Measurements from ENCODE around the gene PTPA.

Gene PTPA

DNA sequence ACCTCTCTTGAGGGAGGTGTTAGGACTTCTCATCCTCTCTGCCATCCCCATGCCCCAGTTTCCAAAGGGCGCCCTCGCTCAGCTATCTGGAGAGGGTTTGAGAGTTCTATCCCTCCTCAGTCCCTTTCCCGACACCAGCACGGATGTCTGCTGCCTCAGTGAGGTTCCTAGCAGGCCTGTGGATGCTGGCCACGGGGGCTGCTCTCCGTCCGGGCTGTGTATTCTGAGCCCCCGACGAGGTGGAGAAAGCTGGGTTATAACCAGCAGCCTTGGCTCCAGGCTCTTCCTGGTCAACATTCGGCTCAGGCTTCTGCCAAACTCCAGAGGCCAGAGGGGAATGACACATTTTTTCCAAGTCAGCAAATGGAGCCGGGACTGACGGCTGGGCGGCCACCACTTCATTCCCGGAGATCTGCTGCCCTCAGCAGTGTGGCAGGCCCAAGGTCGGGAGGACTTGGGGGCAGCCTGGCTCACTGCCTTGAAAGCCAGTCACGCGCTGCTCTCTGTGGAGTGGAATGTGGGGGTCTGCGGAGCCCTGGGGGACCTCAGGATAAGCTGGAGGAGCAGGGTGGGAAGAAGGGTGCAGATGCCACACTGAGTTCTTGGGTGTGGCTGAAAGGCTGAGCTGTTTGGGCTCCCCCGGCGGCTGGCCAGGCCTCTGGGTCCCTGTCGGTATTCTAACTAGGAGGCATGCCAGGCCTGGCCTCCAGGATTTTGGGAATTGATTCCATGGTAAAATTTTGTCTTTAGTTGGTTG, 27.4 kb downstream of the PTPA start:
- no peaks in the 10 kb centered on the region for H3K9me3 ChIP-seq (ENCODE audit: insufficient read depth, low read depth, low read length)
- WGBS = 78% methylated on average over 21 of the region's 21 CpGs
- H3K27ac ChIP-seq (ENCODE audit: low read depth, low read length) = peak overlapping the region; percentile 54
- no peaks in the 10 kb centered on the region for H3K27me3 ChIP-seq (ENCODE audit: insufficient read depth, low read length)
- H3K36me3 ChIP-seq (ENCODE audit: insufficient read depth, low read length) = peaks cover 51% of the 10 kb centered on the region
- H3K4me1 ChIP-seq (ENCODE audit: insufficient read depth, low read length) = peaks cover 36% of the 10 kb centered on the region
- no peak overlapping the region for H3K9ac ChIP-seq (ENCODE audit: low read depth, low read length)
- H3K4me3 ChIP-seq (ENCODE audit: low read length) = no peak overlapping the region

DNA sequence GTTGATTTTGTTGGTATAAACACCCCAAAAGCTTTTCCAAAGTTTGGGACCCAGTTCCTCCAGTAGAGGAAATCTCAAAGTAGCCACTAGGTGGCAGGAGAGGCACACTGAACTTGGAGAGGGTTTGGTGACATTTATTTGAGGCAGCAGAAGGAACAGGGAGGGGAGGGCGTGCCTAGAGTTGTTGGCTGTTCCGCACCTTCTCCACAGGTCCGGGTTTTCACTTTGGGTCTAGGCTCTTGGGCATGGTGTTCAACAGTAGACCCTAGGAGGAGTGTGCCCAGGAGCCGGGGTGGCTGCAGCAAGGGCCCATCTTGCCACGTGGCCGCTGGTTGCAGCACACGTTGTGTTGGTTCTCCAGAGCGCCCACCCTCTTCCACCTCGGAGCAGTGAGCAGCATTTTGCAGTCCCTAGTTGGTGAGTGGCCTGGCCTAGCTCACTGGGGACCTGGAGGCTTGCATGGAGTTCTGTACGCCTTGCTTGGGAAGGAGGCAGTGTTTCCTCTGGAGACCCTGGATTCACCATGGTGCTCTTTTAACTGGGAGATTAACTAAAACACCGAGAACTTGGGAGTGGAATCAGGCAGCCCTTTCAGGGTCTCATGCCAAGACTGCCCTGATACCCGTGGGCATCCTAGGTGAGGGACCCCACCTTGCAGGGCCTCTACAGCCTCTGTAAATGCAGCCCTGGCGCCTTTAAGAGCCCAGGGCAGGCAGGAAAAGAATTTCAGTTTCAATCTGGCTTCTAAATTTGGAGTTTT, 28.2 kb downstream of the PTPA start:
- 14% methylated on average over 13 of the region's 13 CpGs for WGBS
- H3K9me3 ChIP-seq (ENCODE audit: insufficient read depth, low read depth, low read length) = no peaks in the 10 kb centered on the region
- peak overlapping the region; percentile 91 for H3K9ac ChIP-seq (ENCODE audit: low read depth, low read length)
- peaks cover 52% of the 10 kb centered on the region for H3K36me3 ChIP-seq (ENCODE audit: insufficient read depth, low read length)
- peaks cover 41% of the 10 kb centered on the region for H3K4me1 ChIP-seq (ENCODE audit: insufficient read depth, low read length)
- peak overlapping the region; percentile 33 for H3K4me3 ChIP-seq (ENCODE audit: low read length)
- H3K27me3 ChIP-seq (ENCODE audit: insufficient read depth, low read length) = no peaks in the 10 kb centered on the region
- H3K27ac ChIP-seq (ENCODE audit: low read depth, low read length) = peak overlapping the region; percentile 100

DNA sequence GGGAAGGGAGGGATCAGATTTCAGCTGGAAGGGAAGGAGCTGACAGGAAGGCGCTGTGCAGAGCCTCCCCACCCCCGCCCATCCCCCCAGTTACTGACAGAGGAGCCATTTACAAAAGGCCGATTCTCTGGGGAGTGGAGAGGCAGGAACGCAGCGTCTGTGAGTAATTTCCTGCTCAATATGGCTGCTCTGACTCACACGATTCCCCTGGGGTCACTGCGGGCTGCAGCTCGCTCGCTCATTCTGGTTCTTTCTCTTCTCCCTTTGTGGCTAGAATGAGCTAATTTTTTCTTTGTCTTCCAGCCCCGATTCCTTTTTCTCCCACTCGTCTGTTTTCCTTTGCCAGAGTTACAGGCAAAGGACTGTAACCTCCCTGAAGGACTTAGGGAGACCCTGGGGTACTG, 28.8 kb downstream of the PTPA start:
- WGBS = under 1% methylated on average over 9 of the region's 11 CpGs
- Histone ChIP-seq H3K9me3 (ENCODE audit: insufficient read depth, low read depth, low read length) (no peaks in the 10 kb centered on the region), H3K4me3 (ENCODE audit: low read length) (peak overlapping the region; percentile 45), H3K27me3 (ENCODE audit: insufficient read depth, low read length) (no peaks in the 10 kb centered on the region), H3K36me3 (ENCODE audit: insufficient read depth, low read length) (peaks cover 47% of the 10 kb centered on the region), H3K4me1 (ENCODE audit: insufficient read depth, low read length) (peaks cover 41% of the 10 kb centered on the region), H3K9ac (ENCODE audit: low read depth, low read length) (peak overlapping the region; percentile 91), H3K27ac (ENCODE audit: low read depth, low read length) (peak overlapping the region; percentile 100)

DNA sequence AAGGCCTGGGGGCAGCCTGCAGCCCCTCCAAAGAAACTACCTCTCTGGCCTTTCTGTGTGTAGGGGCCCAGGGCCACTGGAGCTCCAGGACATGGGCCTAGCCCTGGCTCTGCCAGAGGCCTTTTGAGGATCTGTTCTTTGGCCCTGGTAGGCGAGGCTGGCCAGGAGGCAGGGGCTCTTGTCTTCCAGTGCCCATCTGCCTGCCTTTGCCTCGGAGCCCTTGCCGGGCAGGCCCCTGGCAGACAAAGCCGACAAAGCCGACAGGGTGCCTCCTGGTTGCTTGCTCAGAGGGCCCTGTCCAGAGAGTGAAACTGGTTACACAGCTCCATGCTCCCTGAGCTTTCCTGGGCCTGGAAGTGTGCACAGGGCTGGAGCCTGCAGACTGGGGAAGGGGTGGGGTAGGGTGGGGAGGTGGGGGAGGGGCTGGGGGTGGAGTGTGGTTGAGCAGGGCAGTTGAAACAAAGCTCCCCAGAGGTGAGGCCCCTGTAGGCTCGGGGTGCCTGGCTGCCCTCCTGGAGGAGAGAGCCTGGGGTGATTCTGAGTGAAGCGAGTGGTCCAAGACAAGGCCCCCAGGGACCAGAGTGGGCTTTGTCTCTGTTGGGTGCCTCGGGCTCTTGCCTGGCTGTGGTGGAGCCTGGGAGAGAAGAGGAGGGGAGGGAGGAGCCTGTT, 29.3 kb downstream of the PTPA start:
- 17% methylated on average over 8 of the region's 8 CpGs for WGBS
- H3K9me3 ChIP-seq (ENCODE audit: insufficient read depth, low read depth, low read length) = no peaks in the 10 kb centered on the region
- no peaks in the 10 kb centered on the region for H3K27me3 ChIP-seq (ENCODE audit: insufficient read depth, low read length)
- H3K27ac ChIP-seq (ENCODE audit: low read depth, low read length) = peak overlapping the region; percentile 100
- H3K9ac ChIP-seq (ENCODE audit: low read depth, low read length) = peak overlapping the region; percentile 91
- H3K4me1 ChIP-seq (ENCODE audit: insufficient read depth, low read length) = peaks cover 46% of the 10 kb centered on the region
- peak overlapping the region; percentile 45 for H3K4me3 ChIP-seq (ENCODE audit: low read length)
- peaks cover 44% of the 10 kb centered on the region for H3K36me3 ChIP-seq (ENCODE audit: insufficient read depth, low read length)

DNA sequence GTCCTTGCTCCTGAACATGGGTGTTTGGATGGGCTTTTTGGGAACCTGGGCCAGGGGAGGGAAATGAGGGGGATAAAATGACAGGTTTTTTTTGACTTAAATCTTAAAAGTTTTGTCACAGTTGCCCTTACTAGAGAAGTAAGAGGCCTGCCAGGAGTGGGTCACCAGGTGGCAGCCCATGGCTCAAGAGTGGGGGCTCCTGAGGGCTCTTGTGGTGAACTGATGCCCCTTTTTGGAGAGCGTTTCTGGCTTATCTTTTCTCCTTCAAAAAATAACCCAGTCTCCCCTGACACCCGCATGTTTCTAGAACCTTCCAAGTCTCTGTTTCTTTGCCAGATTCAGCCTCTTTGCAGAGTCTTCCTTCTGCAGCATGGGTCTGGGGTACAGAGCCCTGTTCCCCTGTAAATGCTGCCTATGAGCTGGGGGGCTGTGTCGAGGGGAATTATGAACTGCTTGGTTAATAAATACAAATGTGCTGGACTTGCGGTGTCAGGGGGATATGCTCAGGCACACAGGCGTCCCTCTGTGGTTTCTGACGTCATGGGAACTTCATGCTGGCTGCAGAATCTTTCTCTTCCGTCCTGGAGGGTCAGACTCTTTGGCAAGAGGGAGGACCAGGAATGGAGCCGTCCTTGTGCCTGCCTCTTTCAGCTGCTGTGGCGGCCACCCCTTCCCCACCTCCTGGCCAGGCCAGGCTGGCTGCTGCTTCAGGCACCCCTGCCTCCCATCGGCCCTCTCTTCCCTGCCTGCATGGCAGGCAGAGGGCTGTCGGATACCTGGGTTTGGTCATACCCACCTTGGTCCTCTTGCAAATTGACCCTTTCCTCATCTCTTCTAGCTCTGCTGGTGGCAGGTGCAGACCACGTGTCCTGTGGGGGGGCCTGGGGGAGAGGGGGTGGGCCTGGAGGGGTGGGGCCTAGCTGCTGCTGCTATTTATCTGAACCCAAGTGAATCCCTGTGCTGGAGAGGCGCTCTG, 30.1 kb downstream of the PTPA start:
- H3K9ac ChIP-seq (ENCODE audit: low read depth, low read length) = peak overlapping the region; percentile 91
- peak overlapping the region; percentile 35; the same call in 1 of the 2 replicates for H3K4me3 ChIP-seq (ENCODE audit: low read length)
- H3K9me3 ChIP-seq (ENCODE audit: insufficient read depth, low read depth, low read length) = no peaks in the 10 kb centered on the region
- no peaks in the 10 kb centered on the region for H3K27me3 ChIP-seq (ENCODE audit: insufficient read depth, low read length)
- peak overlapping the region; percentile 100 for H3K27ac ChIP-seq (ENCODE audit: low read depth, low read length)
- 59% methylated on average over 12 of the region's 13 CpGs for WGBS
- H3K4me1 ChIP-seq (ENCODE audit: insufficient read depth, low read length) = peaks cover 54% of the 10 kb centered on the region
- peaks cover 38% of the 10 kb centered on the region for H3K36me3 ChIP-seq (ENCODE audit: insufficient read depth, low read length)

DNA sequence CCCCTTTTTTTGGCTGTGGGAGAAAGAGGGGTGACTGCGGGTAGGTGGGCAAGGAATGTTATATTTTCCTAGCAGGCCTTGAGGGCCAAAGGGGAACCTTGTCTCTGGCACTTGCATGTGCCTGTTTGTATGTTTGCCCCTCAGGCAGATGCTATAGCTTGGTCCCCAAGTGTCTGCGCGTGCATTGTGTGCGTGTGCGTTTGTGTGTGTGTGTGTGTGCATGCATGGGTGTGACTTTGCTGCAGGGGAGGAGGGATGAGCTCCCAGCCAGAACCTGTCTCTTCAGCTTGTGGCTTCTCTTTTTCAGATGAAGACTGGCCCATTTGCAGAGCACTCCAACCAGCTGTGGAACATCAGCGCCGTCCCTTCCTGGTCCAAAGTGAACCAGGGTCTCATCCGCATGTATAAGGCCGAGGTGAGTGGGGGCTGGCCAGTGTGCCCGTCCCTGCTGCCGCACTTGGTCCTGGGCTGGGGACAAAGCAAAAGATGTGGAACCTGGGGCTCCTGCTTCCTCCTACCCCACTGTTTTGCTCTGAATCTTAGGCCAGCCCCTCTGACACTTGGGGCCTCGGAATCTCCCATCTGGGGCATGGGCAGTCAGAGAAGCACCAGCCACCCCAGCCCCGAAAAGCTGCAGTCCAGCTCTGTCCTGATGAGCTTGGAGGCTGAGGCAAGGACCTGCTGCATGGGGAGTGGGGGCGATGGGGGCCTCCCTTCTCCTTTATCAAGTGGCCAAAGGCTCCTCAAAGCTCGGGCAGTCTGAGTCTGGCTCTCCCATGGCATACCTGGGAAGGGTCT, 31.1 kb downstream of the PTPA start:
- Histone ChIP-seq H3K27me3 (ENCODE audit: insufficient read depth, low read length) (no peaks in the 10 kb centered on the region), H3K9ac (ENCODE audit: low read depth, low read length) (no peak overlapping the region), H3K4me1 (ENCODE audit: insufficient read depth, low read length) (peaks cover 58% of the 10 kb centered on the region), H3K4me3 (ENCODE audit: low read length) (no peak overlapping the region), H3K36me3 (ENCODE audit: insufficient read depth, low read length) (peaks cover 28% of the 10 kb centered on the region), H3K9me3 (ENCODE audit: insufficient read depth, low read depth, low read length) (no peaks in the 10 kb centered on the region), H3K27ac (ENCODE audit: low read depth, low read length) (peak overlapping the region; percentile 45)
- 83% methylated on average over 15 of the region's 15 CpGs for WGBS

DNA sequence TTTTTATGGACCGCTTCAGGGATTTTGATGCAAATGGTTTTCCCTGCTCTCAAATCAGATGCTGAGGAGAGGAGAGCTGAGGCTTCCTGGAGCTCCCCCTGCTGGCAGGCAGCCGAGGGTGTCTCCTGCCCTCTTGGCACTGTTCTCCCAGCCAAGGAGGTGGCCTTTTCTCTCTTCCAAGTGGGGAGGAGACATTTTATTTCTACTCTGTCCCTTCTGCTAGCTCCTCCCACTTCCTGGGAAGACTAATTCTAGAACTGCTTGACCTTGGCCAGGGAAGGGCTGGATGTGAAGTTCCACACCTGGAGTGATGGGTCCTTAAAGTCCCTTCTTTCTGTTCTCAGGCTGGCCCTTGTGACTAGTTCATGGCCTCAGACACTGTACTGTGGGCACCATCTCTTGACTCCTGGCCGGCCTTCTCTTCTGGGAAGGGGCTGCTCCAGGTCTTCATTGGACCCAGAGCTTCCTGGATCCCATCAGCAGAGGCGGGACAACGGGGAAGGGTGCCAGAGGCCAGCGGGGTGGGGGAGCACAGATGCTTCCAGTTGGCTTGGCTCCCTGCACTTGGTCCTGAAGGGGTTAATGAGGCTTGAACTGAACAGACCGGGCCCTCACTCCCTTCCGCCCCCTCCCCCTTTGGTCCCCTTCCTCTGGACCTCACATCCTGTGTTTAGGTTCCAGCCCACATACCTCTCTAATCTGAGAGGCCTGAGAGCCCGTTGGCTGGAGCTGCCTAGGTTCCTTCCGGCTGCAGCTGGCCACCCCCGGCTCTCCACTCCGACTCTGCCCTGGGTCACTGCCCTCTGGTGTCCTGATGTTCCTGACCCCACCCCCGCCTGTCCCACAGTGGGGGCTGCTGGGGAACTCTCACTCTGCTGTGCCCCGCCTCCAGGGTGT, 32.1 kb downstream of the PTPA start:
- Histone ChIP-seq H3K27me3 (ENCODE audit: insufficient read depth, low read length) (no peaks in the 10 kb centered on the region), H3K9me3 (ENCODE audit: insufficient read depth, low read depth, low read length) (no peaks in the 10 kb centered on the region), H3K27ac (ENCODE audit: low read depth, low read length) (peak overlapping the region; percentile 69), H3K9ac (ENCODE audit: low read depth, low read length) (peak overlapping the region; percentile 27; the same call in 1 of the 2 replicates), H3K4me1 (ENCODE audit: insufficient read depth, low read length) (peaks cover 58% of the 10 kb centered on the region), H3K36me3 (ENCODE audit: insufficient read depth, low read length) (peaks cover 21% of the 10 kb centered on the region), H3K4me3 (ENCODE audit: low read length) (no peak overlapping the region)
- 44% methylated on average over 14 of the region's 14 CpGs for whole genome bisulfite sequencing

DNA sequence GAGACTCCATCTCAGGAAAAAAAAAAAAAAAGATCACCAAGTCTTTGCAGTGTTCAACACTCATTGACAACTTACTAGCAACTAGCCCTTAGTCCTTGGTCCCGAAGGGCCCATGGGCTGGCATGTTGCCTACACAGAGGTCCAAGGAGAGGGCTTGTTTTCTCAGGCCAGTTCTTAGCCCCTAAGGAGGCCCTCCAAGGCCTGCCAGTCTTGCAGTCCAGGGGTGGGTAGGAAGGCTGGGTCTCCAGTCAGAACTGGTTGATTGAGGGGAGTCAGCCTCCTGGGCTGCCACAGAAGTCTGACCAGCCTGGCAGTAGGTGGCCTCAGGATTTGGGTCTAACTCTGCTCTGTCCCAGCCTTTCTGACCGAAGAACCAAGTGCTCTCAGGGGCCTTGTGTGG, 34.1 kb downstream of the PTPA start:
- Histone ChIP-seq H3K9me3 (ENCODE audit: insufficient read depth, low read depth, low read length) (no peaks in the 10 kb centered on the region), H3K27ac (ENCODE audit: low read depth, low read length) (peak overlapping the region; percentile 80), H3K36me3 (ENCODE audit: insufficient read depth, low read length) (peaks cover 33% of the 10 kb centered on the region), H3K4me3 (ENCODE audit: low read length) (no peak overlapping the region), H3K4me1 (ENCODE audit: insufficient read depth, low read length) (peaks cover 49% of the 10 kb centered on the region), H3K27me3 (ENCODE audit: insufficient read depth, low read length) (no peaks in the 10 kb centered on the region), H3K9ac (ENCODE audit: low read depth, low read length) (peak overlapping the region; percentile 41)
- 91% methylated on average over 2 of the region's 2 CpGs for WGBS

DNA sequence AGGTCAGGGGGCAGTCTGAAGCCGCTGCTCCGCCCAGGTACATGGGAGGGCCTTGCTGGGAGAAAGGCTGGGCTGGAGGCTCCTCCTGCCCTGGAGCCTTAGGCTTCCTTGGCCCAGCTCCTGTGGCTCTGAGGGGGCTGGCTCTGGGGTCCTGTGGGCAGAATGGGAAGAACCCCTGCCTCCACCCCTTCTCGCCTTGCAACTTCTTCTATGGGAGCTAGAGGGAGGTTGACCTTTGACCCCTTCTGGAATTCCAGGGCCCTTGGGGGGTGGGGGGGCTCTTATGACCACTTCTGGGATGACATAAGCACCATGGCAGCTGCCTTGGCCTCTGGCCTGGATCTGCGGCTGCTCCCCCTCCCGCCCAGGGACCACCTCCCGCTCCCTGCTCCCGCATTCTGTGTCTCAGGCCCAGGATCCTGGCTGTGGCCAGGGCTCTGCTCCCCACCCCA, 34.7 kb downstream of the PTPA start:
- Histone ChIP-seq H3K27ac (ENCODE audit: low read depth, low read length) (peak overlapping the region; percentile 80), H3K27me3 (ENCODE audit: insufficient read depth, low read length) (no peaks in the 10 kb centered on the region), H3K36me3 (ENCODE audit: insufficient read depth, low read length) (peaks cover 33% of the 10 kb centered on the region), H3K4me3 (ENCODE audit: low read length) (no peak overlapping the region), H3K9me3 (ENCODE audit: insufficient read depth, low read depth, low read length) (no peaks in the 10 kb centered on the region), H3K9ac (ENCODE audit: low read depth, low read length) (peak overlapping the region; percentile 41), H3K4me1 (ENCODE audit: insufficient read depth, low read length) (peaks cover 44% of the 10 kb centered on the region)
- WGBS = 50% methylated on average over 6 of the region's 7 CpGs
